Inferior parietal cortex (tissue), 1 donor: ENCODE results near the gene BMP2K.
"Not testable (repeated sequence)": the region's sequence is repeated elsewhere in the genome, so short reads cannot be mapped to it uniquely, and the experiment has no call there.

Experiments
- DNase-seq: peaks from one replicate; pipeline ENCODE4 v3.0.0-alpha.2; 2016; ENCODE audit errors: extremely low spot score

BMP2K gene

DNA sequence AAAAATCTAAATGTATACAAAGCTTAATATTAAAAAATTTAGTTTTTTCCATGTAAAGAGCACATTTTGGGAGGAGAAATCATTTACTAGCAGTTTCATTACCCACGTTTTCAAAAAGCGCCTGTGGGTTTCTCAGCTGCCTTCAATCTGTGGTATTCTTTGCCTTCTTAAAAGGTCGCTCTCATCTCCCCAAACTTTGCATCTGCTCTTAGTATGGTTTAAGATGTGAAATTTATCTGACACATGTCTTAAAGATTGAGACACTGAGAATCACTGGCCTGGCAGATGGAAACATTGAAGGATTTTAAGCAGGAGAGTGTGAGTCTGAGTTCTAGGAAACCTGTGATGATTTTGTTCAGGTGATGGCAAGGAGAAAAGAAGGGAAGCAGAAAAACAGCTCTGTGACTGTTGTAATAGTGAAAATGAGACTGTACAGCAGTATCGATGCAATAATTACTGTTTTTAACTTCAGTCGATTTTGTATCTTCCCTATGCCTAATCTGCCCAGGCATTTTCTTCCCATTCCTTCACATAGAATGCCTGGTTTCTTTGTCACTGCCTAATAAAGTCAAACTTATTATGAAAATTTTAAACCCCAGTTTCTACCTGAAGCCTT, 87.2 kb downstream of the BMP2K start:
- no peak for DNase-seq

DNA sequence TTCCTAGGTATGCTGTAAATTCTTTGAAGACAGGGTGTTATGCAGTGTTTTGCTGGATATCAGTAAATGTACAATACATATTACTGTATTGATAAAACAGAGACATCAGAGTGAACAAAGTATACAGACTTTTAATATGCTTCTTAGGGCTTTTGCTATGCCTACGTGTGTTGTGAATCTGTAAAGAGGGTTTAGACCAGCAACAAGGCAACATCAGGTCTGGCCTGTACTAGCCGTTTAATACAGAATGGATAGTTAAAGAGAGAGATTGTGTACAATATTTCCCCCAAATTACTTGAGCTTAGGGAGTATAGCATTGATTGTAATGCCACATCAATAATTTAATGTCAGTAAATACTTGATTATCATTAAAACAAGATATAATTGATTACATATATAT, 87.8 kb downstream of the BMP2K start:
- DNase-seq: peak; percentile 29

DNA sequence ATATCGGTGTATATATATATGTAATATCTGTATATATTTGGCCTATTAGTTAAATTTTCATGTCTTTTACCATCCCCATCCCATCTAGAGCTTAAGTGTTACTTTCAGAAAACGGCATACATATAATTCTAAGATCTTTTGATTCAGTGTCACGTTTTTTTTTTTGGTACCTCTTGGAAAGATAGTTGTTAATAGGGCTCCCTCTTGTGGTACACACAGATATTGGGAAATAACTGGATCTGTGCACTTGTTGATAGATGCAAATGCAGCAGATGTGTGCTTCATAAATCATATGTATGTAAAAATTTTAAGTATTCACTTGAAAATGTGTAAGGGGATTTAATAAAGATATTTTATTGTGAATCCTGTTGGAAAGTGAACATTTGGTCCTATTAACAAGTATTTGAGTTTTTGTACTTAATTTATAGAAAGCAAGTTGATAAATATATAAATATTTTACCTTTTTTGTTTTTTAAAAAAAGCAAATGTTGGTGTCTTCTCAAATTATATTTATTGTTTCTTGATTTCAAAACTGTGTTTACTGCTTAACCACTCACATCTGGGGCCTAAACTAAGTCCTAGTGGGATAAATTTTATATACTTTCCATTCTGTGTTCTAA, 88.4 kb downstream of the BMP2K start:
- DNase-seq: peak; percentile 85

DNA sequence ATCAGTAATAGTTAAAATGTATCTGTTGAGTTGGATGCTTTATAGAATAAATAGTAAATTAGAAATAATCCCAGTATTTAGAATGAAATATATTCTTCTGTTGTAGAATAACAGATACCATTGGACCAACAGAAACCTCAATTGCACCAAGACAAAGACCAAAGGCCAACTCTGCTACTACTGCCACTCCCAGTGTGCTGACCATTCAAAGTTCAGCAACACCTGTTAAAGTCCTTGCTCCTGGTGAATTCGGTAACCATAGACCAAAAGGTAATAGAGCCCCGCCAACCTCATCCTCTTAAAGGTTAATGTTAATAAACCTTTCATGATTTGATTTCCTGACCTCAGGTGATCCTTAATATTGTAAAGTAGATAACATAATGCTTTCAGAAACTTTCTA, 89.3 kb downstream of the BMP2K start:
- DNase-seq: no peak

DNA sequence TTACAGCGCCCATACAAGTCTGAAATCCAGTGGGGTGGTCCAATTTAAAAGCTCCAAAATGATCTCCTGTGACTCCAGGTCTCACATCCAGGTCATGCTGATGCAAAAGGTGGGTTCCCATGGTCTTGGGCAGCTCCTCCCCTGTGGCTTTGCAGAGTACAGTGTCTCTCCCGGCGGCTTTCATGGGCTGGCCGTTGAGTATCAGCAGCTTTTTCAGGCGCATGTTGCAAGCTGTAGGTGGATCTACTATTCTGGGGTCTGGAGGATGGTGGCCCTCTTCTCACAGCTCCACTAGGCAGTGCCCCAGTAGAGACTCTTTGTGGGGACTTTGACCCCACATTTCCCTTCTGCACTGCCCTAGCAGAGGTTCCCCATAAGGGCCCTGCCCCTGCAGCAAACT, 92.6 kb downstream of the BMP2K start:
- DNase-seq: not testable (repeated sequence)

DNA sequence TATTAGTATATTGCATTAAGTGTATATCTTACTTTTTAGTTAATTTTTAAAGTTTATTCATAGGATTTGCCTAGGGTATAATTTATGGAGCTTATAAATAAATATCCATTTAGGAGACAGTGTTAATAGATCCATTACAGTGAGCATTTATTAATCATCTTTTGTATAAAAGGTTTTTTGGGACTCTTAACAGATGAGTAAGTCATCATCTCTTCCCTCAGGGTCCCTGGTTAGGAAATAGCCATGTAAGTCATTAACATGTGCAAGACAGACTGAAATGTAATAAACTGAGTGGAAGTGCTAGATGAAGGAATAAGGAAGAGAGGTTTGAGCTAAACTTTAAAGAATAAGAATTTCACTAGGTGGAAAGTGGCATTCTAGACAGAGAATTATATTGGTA, 93.9 kb downstream of the BMP2K start:
- DNase-seq: no peak

DNA sequence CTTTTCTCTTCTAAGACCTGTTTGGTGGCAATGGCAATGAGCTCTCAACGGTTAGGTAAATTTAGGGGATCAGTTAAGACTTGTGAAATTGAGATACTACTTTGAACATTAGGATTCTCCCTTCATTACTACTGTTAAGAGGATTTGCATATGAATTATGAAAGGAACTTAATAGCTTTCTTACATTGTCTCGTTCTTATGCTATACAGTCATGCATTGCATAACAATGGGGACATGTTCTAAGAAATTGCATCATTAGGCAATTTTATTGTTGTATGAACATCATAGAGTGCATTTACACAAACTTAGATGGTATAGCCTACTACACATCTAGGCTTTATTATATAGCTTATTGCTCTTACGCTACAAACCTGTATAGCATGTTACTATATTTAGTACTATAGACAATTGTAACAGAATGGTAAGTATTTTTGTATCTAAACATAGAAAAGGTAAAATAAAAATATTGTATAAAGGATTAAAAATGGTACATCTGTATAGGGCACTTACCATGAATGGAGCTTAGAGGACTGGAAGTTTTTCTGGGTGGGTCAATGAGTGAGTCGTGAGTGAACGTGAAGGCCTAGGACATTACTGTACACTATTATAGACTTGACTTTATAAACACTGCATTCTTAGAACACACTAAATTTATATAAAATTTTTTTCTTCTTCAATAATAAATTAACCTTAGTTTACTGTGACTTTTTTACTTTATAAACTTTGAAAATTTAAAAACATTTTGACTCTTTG, 100.6 kb downstream of the BMP2K start:
- DNase-seq: no peak

DNA sequence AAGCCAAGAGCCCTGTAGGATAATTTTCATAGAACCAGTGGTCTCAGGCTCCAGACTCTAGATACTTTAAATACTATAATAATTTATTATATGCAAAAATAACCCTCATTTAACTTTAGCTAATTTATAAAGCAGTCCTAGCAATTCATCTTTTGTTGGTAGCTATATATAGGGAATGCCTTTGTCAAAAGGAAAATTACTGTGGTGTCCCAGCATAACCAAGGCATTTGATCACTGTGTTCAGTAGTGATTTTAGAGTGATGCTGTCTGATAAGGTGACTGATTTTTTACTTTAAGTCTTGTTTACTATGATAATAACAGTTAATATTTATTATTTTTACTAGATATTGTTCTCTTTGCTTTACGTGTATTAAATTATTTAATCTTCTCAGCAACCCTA, 101.9 kb downstream of the BMP2K start:
- no peak for DNase-seq

DNA sequence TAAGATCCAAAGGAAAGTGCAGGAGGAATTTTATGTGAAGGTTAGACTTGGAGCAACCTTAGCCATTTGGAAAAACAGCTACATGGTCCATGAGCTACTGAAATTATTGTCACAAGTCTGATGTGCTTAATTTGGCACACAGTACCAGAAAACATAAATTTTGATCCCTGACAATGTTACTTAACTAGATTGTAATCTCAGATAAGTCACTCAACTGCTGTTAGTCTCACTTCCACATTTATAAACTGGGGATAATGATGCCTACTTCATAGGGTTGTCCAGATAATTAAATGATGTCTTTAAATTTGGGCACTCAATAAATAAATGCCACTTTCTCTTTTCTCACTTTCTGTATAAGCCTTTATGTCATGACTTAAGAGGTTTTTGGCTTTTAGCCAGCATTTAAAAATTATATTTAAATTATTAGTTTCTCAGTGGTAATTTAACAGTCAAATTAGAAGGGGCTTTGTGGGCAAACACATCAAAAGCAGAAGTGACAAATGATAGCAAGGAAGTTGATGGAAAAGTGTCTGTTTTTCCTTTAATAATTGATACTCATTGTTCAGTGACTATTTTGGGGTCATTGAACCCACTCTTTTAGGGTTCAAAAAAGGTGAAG, 104.8 kb downstream of the BMP2K start:
- DNase-seq: no peak

DNA sequence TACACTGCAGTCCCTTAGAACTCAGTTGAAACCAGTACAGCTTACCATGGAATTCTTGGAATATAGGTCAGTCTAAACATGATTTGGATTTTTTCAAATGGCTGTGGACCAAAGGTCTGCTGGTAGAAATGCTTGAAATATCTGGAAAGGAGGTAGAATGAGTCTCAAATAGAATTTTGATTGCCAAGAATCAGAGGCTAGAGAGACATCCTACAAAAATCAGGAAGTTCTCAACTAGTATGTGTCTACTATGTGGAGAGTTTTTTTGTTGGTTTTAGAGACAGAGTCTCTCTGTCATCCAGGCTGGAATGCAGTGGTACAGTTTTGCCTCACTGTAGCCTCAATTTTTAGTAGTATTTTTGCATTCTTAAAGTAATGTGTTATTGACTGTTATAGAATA, 109.4 kb downstream of the BMP2K start:
- no peak for DNase-seq

DNA sequence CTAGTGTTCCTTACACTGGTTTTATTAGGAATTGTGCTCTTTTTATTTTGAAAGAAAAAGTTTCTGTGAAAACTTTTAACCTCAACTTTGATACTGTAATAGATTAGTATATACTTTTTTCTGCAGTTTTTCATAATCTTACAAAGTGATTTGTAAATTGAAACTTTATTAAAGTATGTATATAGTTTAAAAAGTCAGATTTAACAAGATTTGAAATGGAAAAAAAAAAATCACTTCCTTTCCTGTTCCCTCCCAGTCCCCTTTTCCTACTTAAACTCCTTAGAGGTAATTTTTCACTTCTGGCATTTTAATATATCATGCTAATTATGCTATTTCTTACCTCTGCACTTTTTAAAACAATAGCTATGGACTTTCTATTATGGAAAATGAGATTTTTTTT, 113.8 kb downstream of the BMP2K start:
- no peak for DNase-seq

DNA sequence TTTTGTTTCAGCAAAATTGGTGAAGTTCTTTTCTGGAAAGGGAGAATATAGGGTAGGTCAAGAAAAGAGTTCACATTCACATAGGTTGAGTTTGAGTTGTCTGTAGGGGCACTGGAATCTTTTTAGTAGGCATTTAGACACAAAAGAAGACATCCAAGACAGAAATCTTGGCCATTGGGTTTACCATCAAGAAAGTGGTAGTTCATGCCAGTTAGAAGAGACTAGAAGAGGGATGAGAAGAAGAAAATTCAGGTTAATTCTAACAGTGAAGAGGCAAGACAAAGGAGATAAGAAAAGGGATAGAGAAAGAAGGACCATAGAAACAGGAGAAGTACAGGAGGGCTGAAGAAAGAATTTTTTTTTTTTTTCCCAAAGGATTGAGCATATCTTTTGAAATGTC, 123.2 kb downstream of the BMP2K start:
- no peak for DNase-seq

DNA sequence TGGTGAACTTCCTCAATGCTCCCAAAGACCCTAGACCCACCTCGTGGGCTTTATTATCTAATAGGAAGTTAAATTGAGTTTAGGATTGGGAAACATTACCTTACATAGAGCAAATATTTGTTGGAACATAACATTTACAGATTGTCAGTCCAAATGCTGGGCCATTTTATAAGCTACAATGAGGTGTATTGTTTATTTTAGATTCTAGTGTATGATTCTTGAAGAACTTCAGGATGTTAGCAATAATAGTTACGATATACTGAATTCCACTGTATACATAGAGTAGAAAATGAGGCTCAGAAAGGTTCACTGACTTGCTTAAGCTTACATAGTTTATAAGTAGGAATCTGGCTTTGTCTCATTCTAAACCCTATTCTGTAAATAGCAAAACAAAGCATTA, 125.7 kb downstream of the BMP2K start:
- DNase-seq: no peak

DNA sequence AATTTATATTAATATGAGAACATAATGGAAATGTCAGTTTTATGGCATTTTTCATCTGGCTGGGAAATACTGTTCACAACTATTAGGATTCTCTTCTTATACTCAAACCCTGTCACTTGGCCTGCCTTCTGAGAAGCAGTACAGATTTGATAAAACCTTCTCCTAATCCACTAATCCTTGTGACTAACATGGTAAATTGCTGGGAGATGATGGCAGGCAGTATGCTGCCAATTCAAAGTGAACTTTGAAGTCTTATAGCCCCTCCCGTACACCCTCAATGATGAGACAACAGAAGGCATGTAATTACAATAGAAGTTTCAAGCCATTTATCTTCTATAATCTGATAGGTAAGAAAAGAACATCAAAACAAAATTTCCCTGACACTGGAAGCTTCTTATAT, 126.1 kb downstream of the BMP2K start:
- no peak for DNase-seq

DNA sequence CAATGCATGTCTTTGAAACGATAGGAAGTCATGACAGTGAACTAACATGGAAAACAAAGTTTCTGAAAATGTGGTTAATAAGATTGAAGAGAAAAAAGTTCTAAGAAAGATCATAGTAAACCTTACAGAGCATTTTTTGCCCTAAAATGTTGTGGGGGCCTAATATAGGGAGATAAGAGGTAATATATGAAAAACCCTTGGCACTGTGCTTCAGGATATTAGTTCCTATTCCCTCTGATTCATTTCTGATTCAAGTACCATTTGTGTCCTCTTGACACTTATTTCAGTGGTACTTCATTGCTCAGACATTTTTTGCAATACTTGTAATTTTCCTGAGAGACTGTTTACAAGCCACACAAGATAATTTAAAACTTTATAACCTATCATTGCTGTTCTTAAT, 128.0 kb downstream of the BMP2K start:
- no peak for DNase-seq

DNA sequence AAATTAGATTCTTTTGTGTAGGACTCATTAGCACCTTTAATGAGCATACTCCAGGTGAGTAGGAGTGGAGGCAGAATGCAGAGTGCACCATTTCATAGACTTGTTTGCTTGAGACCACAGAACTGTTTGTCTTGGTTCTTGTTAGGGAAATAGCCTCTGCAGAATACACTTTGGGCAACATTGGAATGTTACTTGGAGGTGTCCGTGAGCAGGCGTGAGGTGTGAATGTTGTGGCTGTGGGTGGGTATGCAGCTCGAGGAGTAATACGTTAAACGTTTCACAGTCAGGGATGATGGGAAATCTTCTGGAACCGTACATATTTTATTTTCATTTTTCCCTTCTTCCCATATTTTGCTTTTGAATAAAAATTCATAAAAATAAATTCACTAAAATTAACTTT, 131.5 kb downstream of the BMP2K start:
- no peak for DNase-seq

DNA sequence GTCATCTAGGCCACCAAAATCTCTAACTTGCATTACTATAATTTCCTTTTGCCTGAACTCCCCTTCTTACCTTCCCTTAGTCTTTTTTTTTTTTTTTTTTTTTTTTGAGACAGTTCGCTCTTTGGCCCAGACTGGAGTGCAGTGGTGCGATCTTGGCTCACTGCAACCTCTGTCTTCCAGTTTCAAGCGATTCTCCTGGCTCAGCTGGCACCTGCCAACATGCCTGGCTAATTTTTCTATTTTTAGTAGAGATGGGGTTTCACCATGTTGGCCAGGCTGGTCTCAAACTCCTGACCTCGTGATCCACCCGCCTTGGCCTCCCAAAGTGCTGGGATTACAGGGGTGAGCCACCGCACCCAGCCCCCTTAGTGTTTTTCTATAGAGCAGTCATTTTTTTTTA, 132.8 kb downstream of the BMP2K start:
- not testable (repeated sequence) for DNase-seq

DNA sequence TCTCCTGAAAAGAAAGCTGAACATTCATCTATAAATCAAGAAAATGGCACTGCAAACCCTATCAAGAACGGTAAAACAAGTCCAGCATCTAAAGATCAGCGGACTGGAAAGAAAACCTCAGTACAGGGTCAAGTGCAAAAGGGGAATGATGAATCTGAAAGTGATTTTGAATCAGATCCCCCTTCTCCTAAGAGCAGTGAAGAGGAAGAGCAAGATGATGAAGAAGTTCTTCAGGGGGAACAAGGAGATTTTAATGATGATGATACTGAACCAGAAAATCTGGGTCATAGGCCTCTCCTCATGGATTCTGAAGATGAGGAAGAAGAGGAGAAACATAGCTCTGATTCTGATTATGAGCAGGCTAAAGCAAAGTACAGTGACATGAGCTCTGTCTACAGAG, 134.5 kb downstream of the BMP2K start:
- DNase-seq: no peak

DNA sequence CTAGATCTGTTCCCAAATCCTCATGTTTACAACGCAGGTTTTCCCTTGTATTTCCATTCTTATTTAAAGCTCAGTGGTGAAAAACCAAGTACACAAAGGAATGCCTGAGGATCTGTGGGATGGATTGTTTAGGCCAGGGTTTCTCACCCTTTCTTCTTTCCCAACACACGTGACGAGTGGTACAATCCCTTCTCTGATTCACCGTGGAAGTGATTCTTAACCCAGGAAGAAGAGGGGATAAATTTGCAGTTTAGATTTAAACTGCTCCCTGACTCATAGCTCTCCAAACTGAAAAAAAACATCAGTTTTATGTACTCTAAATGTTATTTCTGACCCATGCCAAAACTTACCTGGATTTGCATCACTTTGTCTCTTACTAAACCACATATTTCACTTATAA, 146.1 kb downstream of the BMP2K start:
- DNase-seq: no peak

DNA sequence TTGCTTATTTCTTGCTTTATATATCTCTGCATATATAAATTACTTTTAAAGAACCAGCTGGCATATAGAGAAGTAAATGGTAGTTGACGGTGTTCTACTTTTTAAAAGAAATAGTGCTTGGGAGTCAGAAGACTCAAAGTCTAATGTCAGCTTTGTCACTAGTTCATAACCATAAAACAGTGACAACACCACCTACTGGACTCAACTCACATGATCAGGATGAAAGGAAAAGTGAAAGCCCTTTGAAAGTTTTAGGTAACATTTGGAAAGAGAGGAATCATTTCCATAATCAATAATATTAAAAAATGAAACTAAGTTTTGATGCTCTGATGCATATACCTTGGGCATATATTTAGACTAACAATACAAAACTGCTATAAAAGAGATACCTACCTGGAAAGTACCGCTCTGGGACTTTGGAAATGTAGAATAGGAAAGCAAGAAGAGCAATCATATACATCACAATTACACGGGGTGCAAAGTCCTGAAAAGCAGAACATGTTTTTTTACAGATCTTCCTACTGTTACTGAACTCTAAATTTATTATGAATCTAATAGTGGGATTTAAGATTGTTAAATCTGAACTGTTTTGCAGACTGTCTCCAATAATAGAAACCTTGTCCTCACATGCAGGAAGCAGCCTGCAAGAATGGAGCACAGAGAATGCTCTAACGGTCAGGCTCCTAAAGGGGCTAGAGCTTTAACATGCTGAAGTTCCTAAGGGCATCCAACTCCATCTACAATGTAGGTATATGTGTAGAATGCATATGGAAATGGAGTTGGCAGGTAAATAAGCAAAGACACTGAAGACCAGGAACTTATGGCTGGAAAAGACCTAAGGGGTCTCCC, 147.5 kb downstream of the BMP2K start:
- no peak for DNase-seq

DNA sequence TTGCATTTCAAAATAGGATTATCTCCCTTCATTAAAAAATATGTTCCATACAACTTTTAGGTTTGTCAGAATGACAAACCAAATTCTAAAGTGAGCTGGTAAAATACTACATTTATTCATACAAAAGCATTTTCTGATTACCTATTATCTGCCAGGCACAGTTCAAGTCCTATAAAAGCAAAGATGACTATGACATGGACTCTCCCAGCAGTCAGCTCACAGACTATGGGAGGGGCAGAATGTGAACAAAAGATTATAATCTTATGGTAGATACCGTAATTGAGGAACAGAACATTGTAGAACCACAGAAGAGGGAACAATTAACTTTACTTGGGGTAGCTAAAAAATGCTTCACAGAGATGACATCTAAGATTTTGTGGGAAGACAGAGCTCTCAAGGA, 150.7 kb downstream of the BMP2K start:
- DNase-seq: no peak

DNA sequence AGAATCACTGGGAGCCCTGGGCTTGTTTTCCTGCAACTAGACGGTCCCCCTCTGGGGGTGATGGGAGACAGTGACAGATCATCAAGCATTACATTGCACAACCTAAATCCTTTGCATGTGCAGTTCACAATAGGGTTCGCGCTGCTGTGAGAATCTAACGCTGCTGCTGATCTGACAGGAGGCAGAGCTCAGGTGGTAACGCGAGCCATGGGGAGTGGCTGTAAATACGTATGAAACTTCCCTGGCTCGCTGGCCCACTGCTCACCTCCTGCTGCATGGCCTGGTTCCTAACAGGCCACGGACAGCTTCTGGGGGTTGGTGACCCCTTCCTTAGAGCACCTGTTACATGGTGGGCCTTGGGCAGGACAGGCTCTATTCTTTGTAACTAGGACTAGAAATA, 152.7 kb downstream of the BMP2K start:
- no peak for DNase-seq
